GM20431 (cell line): Measurements from ENCODE around the gene RFXANK.
"Not testable (repeated sequence)": the region's sequence is repeated elsewhere in the genome, so short reads cannot be mapped to it uniquely, and the experiment has no call there.

Source experiments
- in situ Hi-C: fragments of 300-500 bp; cut with MseI, MboI; formaldehyde crosslinking; loops from one replicate; pipeline ENCODE4 v1.15.0; 2020; ENCODE audit warnings: low sequenced_read_pairs; ENCODE audit not compliant: unreplicated experiment

Gene RFXANK

GRCh38 chr19:19204181-19204580 is 12.1 kb downstream of the RFXANK start:
- in situ Hi-C loops = no loop called here

GRCh38 chr19:19205416-19206410 is 13.7 kb downstream of the RFXANK start:
- in situ Hi-C loops = no loop called here

GRCh38 chr19:19206938-19207337 is 14.9 kb downstream of the RFXANK start:
- in situ Hi-C loops = no loop called here

GRCh38 chr19:19207637-19208572 is 15.8 kb downstream of the RFXANK start:
- in situ Hi-C loops = no loop called here

- in situ Hi-C loops = no loop called here
Measured at GRCh38 chr19:19209372-19209771, 17.3 kb downstream of the RFXANK start.

GRCh38 chr19:19211499-19212420 is 19.7 kb downstream of the RFXANK start, which contains the start of gene NCAN:
NCAN (plus strand) TSS chr19:19211958; CDS start chr19:19216954, 4,996 bp downstream.
- in situ Hi-C loops = no loop called here

GRCh38 chr19:19212916-19213315 is 20.9 kb downstream of the RFXANK start:
- in situ Hi-C loops = no loop called here

- in situ Hi-C loops = no loop called here
Measured at GRCh38 chr19:19213426-19214158, 21.5 kb downstream of the RFXANK start.

GRCh38 chr19:19214159-19214490 is 22.1 kb downstream of the RFXANK start:
- in situ Hi-C loops = no loop called here

- in situ Hi-C loops = no loop called here
Measured at GRCh38 chr19:19214892-19215291, 22.8 kb downstream of the RFXANK start.

GRCh38 chr19:19215792-19216191 is 23.7 kb downstream of the RFXANK start:
- in situ Hi-C loops = no loop called here

GRCh38 chr19:19217099-19217498 is 25.0 kb downstream of the RFXANK start:
- in situ Hi-C loops = no loop called here

- in situ Hi-C loops = no loop called here
Measured at GRCh38 chr19:19218911-19219310, 26.9 kb downstream of the RFXANK start.

- in situ Hi-C loops = not testable (repeated sequence)
Measured at GRCh38 chr19:19221000-19221399, 28.9 kb downstream of the RFXANK start.

GRCh38 chr19:19223060-19223459 is 31.0 kb downstream of the RFXANK start:
- in situ Hi-C loops = no loop called here

GRCh38 chr19:19223636-19224035 is 31.6 kb downstream of the RFXANK start:
- in situ Hi-C loops = no loop called here

- in situ Hi-C loops = no loop called here
Measured at GRCh38 chr19:19224150-19224851, 32.2 kb downstream of the RFXANK start.

GRCh38 chr19:19224852-19225494 is 32.9 kb downstream of the RFXANK start:
- in situ Hi-C loops = no loop called here
